ENCODE results near the gene CAST.

DNA sequence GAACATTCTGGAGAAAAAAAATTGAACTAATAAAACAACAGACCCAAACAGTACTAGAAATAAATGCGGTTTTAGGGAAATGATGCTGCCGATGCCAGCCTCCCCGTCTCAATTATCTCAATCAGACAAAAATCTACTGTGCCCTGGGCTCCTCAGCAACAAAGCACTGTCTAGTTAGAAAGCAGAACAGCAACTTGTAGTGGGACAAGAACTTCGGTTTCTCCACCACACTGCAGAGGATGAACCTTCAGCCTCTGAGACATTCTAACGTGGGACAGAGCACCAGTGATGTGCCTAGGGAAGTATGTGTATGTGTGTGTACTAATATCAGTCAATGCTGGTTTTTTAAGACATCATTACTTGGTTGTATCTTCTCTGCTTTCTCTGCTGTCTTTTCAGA, 11.1 kb upstream of the CAST start:
- TF ChIP-seq, protein P1, sequence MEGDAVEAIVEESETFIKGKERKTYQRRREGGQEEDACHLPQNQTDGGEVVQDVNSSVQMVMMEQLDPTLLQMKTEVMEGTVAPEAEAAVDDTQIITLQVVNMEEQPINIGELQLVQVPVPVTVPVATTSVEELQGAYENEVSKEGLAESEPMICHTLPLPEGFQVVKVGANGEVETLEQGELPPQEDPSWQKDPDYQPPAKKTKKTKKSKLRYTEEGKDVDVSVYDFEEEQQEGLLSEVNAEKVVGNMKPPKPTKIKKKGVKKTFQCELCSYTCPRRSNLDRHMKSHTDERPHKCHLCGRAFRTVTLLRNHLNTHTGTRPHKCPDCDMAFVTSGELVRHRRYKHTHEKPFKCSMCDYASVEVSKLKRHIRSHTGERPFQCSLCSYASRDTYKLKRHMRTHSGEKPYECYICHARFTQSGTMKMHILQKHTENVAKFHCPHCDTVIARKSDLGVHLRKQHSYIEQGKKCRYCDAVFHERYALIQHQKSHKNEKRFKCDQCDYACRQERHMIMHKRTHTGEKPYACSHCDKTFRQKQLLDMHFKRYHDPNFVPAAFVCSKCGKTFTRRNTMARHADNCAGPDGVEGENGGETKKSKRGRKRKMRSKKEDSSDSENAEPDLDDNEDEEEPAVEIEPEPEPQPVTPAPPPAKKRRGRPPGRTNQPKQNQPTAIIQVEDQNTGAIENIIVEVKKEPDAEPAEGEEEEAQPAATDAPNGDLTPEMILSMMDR (IDR thresholded peaks at IDR 0.05), result no peak
- TF ChIP-seq EZH2 (IDR thresholded peaks at IDR 0.05; ENCODE audit: borderline replicate concordance, insufficient read depth, low read depth, low read length, poor library complexity, severe bottlenecking), result no peak
